OCI-LY1 (cell line): ENCODE results near the gene SPECC1L.

Experiments
- CTCF ChIP-seq: fragments of 200-600 bp; sonication (generic), shearing (Covaris generic); IDR thresholded peaks from 2 replicates; pipeline ENCODE4 v1.5.1; 2017; ENCODE audit warnings: mild to moderate bottlenecking, antibody characterized with exemption, low read length, moderate library complexity, mixed read lengths
- EZH2 ChIP-seq: fragments of 200-600 bp; sonication (generic), shearing (Covaris generic); IDR thresholded peaks from 2 replicates; pipeline ENCODE4 v1.8.0; 2017; ENCODE audit warnings: borderline replicate concordance, mixed run types, mild to moderate bottlenecking, antibody characterized with exemption, low read length, moderate library complexity, mixed read lengths

DNA sequence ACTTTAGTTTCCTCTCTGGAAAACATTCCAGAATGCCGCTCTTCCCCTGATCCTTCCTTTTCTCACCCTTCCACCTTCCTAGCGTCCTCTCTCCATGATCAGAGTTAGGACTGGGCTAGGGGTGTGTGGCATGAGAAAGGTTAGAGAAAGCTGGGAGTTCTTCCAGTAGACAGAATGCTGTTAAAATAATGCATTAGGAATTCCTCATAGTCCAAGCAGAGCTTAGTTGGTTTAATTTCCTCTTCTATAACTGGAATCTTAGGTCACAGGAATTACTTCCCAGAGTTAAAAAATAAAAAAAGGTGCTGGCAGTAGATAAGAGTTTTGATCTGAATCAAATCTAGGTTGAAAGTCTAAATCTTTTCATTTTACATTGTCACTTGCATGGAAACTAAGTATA is 119.5 kb downstream of the SPECC1L start:
- TF ChIP-seq CTCF (no peak), EZH2 (no peak)
